ENCODE results near the gene ALDH1L1. TPM values are rescaled to one million over a fixed set of nuclear protein-coding genes. Genes with fewer than 3 reads are reported as not detected.

ALDH1L1 gene
- total RNA-seq, 1 donor from 2014 or later = 3.3 TPM

GRCh38 chr3:126109880-126110235, 70.5 kb downstream of the ALDH1L1 start:
- H3K36me3 ChIP-seq = no peaks in the 10 kb centered on the region
- no peaks in the 10 kb centered on the region for H3K27me3 ChIP-seq
- intact Hi-C loops (cut with DNase I) = no loop called here
- no peaks in the 10 kb centered on the region for H3K9me3 ChIP-seq
- H3K27ac ChIP-seq = no peak overlapping the region
- TF ChIP-seq CTCF (IDR thresholded peaks at IDR 0.05) = no peak
- H3K4me3 ChIP-seq = no peak overlapping the region
- no peak for DNase-seq
- no peak for ATAC-seq
- no peaks in the 10 kb centered on the region for H3K4me1 ChIP-seq

- H3K4me3 ChIP-seq = no peak overlapping the region
- no peaks in the 10 kb centered on the region for H3K4me1 ChIP-seq
- H3K36me3 ChIP-seq = no peaks in the 10 kb centered on the region
- intact Hi-C loops (cut with DNase I) = no loop called here
- no peaks in the 10 kb centered on the region for H3K9me3 ChIP-seq
- no peak for TF ChIP-seq CTCF (IDR thresholded peaks at IDR 0.05)
- H3K27me3 ChIP-seq = no peaks in the 10 kb centered on the region
- no peak overlapping the region for H3K27ac ChIP-seq
- DNase-seq = no peak
- ATAC-seq = no peak
Observed at GRCh38 chr3:126109146-126109879, 71.1 kb downstream of the ALDH1L1 start.

GRCh38 chr3:126108676-126109050, 71.7 kb downstream of the ALDH1L1 start:
- ATAC-seq = no peak
- no peak for TF ChIP-seq CTCF (IDR thresholded peaks at IDR 0.05)
- Histone ChIP-seq H3K9me3 (no peaks in the 10 kb centered on the region), H3K4me3 (no peak overlapping the region), H3K27ac (no peak overlapping the region), H3K27me3 (no peaks in the 10 kb centered on the region), H3K4me1 (no peaks in the 10 kb centered on the region), H3K36me3 (no peaks in the 10 kb centered on the region)
- intact Hi-C loops (cut with DNase I) = no loop called here
- DNase-seq = no peak

- ATAC-seq (no peak), DNase-seq (no peak)
- no peaks in the 10 kb centered on the region for H3K9me3 ChIP-seq
- no peaks in the 10 kb centered on the region for H3K36me3 ChIP-seq
- no peaks in the 10 kb centered on the region for H3K27me3 ChIP-seq
- TF ChIP-seq CTCF (IDR thresholded peaks at IDR 0.05) = no peak
- H3K27ac ChIP-seq = no peak overlapping the region
- H3K4me1 ChIP-seq = no peaks in the 10 kb centered on the region
- intact Hi-C loops (cut with DNase I) = no loop called here
- no peak overlapping the region for H3K4me3 ChIP-seq
Observed at GRCh38 chr3:126107957-126108675, 72.3 kb downstream of the ALDH1L1 start.

- no peak for DNase-seq
- no peak overlapping the region for H3K4me3 ChIP-seq
- no peaks in the 10 kb centered on the region for H3K27me3 ChIP-seq
- H3K27ac ChIP-seq = no peak overlapping the region
- no peaks in the 10 kb centered on the region for H3K9me3 ChIP-seq
- H3K4me1 ChIP-seq = no peaks in the 10 kb centered on the region
- intact Hi-C loops (cut with DNase I) = no loop called here
- no peak for ATAC-seq
- H3K36me3 ChIP-seq = no peaks in the 10 kb centered on the region
- no peak for TF ChIP-seq CTCF (IDR thresholded peaks at IDR 0.05)
Observed at GRCh38 chr3:126107203-126107939, 73.0 kb downstream of the ALDH1L1 start.
